AG04450 (cell line): ENCODE results near the gene FOXG1. TPM values are rescaled to one million over a fixed set of nuclear protein-coding genes. Genes with fewer than 3 reads are reported as not detected.

Experiments
- CTCF ChIA-PET: fragments of 300-600, 350-600 bp; formaldehyde crosslinking; extraction: SDS; loops from one replicate; lab custom pipeline; 2022; ENCODE audit warnings: antibody characterized with exemption, inconsistent platforms; lab: Charles Lee
- POLR2A ChIA-PET: fragments of 350-600 bp; formaldehyde crosslinking; extraction: SDS; loops from one replicate; lab custom pipeline; 2021; ENCODE audit warnings: antibody characterized with exemption, inconsistent platforms; lab: Yijun Ruan, JAX
- DNase-seq: peaks from one replicate; pipeline ENCODE4 v3.0.0-alpha.2; 2011; ENCODE audit warnings: low read depth, low spot score
- H3K27ac ChIP-seq: one replicate; pipeline ENCODE4 v1.5.1; 2012; ENCODE audit warnings: low read depth, low read length, control low read depth
- H3K27me3 ChIP-seq: one replicate; pipeline ENCODE4 v1.6.0; 2012; ENCODE audit warnings: low read length; ENCODE audit not compliant: control insufficient read depth, insufficient read depth
- H3K4me3 ChIP-seq: 2 replicates; pipeline ENCODE4 v1.5.1; 2011; ENCODE audit warnings: mild to moderate bottlenecking, low read depth, low read length, control low read depth
- H3K9me3 ChIP-seq: 2 replicates; pipeline ENCODE4 v1.5.1; 2012; ENCODE audit warnings: low read length; ENCODE audit not compliant: control insufficient read depth, insufficient read depth
- polyA plus RNA-seq: library from polyadenylated mRNA; depleted of rRNA; stranded (reverse); fragments of >200 nt; gene quantifications from 2 replicates; pipeline ENCODE4 v1.2.3, GENCODE V29; 2011
- TF ChIP-seq, protein P1 (sequence below): IDR thresholded peaks from 2 replicates; pipeline ENCODE4 v1.5.1; 2011; ENCODE audit warnings: low read depth, low read length, control low read depth, inconsistent platforms

Gene FOXG1
- polyA plus RNA-seq, 1 experiment: not detected

DNA sequence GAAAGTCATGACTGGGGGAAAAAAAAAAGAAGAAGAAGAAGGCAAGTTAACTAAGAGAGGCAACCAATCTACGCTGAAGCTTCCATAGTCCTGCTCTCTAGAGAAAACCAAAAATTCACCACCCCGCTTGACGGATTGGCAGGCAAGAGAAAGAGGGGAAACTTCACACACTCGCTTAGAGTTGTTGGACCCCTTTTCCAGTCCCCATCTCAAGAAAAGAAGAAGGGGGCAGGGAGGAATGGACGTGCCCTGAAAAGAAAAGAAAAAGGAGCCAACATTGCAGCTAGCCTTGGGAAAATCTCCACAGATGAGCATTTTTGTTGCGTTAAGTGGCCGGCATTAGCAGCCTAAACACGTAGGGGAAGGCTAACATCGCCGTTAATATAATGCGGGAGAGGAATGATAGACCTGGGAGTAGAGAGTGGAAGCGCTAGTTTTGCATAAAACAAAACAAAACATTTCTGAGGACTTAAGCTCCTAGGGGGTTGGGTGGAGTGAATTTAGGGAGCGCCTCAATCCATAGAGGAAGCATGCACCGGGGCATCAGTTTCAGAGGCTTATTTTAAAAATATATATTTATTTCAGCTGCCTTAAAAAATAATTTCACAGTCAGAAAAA lies 11.3 kb upstream of the FOXG1 start:
- Histone ChIP-seq H3K4me3 (no peak overlapping the region), H3K27me3 (peaks cover 49% of the 10 kb centered on the region), H3K9me3 (peaks cover 3% of the 10 kb centered on the region; the same call in 1 of the 2 replicates), H3K27ac (no peak overlapping the region)
- TF ChIP-seq, protein P1, sequence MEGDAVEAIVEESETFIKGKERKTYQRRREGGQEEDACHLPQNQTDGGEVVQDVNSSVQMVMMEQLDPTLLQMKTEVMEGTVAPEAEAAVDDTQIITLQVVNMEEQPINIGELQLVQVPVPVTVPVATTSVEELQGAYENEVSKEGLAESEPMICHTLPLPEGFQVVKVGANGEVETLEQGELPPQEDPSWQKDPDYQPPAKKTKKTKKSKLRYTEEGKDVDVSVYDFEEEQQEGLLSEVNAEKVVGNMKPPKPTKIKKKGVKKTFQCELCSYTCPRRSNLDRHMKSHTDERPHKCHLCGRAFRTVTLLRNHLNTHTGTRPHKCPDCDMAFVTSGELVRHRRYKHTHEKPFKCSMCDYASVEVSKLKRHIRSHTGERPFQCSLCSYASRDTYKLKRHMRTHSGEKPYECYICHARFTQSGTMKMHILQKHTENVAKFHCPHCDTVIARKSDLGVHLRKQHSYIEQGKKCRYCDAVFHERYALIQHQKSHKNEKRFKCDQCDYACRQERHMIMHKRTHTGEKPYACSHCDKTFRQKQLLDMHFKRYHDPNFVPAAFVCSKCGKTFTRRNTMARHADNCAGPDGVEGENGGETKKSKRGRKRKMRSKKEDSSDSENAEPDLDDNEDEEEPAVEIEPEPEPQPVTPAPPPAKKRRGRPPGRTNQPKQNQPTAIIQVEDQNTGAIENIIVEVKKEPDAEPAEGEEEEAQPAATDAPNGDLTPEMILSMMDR: no peak
- ChIA-PET CTCF (interaction anchor here (0.6 to 7.7 kb wide), 17 partner anchors 8 to 1459 kb away, joined by 3 to 101 read pairs (median 5); no protein-coding TSS in a partner anchor), POLR2A (interaction anchor here (0.5 kb wide), 1 partner anchor 783 kb away, joined by 3 read pairs; no protein-coding TSS in a partner anchor)
- no peak for DNase-seq

DNA sequence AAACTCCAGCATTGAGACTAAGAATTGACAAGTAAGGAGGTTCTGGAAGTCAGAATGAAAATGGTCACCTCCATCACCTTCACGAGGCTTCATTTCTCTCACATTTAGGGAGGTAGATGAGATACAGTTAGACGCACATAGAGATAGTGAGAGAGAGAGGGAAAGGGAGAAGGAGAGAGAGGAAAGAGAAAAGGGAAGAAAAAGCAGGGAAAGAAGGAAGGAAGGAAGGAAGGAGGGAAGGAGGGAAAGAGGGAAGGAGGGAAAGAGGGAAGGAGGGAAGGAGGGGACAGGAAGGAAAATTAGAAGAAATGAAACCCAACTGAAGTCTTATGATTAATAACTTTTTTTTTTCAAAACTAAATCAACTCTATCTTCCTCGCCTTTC lies 10.7 kb upstream of the FOXG1 start:
- DNase-seq: no peak
- Histone ChIP-seq H3K27ac (no peak overlapping the region), H3K27me3 (peaks cover 54% of the 10 kb centered on the region), H3K9me3 (peaks cover 3% of the 10 kb centered on the region; the same call in 1 of the 2 replicates), H3K4me3 (no peak overlapping the region)
- TF ChIP-seq, protein P1: no peak
- POLR2A ChIA-PET: interaction anchor here (0.5 kb wide), 1 partner anchor 783 kb away, joined by 3 read pairs; no protein-coding TSS in a partner anchor
- CTCF ChIA-PET: interaction anchor here (0.6 to 7.7 kb wide), 20 partner anchors 8 to 1687 kb away, joined by 3 to 101 read pairs (median 6); partner anchors contain the start of gene FOXG1

DNA sequence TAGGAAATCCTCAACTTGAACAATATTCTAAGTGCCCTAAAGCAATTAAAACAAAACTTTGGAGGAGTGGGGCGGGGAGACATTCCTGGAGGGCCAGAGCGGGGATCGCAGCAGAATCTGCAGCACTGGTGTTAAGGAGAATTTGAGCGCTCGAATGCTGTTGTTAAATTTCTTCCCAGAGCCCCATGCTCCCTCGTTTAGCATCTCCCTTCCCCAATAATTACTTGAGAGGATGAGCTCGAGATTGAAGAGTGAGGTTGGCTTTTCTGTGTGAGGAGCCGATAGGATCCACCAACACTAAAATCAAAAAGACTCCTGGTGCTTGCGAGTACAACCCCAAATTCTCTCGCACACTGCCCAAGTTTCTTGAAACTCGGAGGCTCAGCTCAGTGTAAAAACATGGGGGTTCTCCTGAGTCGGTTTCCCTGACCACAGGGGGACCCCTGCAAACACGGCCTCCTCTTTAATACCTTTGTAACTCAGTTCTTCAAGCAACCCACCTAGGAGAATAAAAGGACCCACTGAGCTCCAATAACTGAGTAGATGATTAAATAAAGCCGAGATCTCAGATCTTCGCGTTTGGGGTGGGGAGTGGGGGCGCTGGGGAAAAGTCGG lies 10.2 kb upstream of the FOXG1 start:
- CTCF ChIA-PET: interaction anchor here (0.7 to 7.7 kb wide), 30 partner anchors 8 to 1687 kb away, joined by 3 to 101 read pairs (median 5); partner anchors contain the start of gene FOXG1
- POLR2A ChIA-PET: no interaction called here
- H3K4me3 ChIP-seq: no peak overlapping the region
- H3K9me3 ChIP-seq: peaks cover 3% of the 10 kb centered on the region; the same call in 1 of the 2 replicates
- TF ChIP-seq, protein P1: no peak
- H3K27me3 ChIP-seq: peaks cover 59% of the 10 kb centered on the region
- no peak for DNase-seq
- no peak overlapping the region for H3K27ac ChIP-seq

DNA sequence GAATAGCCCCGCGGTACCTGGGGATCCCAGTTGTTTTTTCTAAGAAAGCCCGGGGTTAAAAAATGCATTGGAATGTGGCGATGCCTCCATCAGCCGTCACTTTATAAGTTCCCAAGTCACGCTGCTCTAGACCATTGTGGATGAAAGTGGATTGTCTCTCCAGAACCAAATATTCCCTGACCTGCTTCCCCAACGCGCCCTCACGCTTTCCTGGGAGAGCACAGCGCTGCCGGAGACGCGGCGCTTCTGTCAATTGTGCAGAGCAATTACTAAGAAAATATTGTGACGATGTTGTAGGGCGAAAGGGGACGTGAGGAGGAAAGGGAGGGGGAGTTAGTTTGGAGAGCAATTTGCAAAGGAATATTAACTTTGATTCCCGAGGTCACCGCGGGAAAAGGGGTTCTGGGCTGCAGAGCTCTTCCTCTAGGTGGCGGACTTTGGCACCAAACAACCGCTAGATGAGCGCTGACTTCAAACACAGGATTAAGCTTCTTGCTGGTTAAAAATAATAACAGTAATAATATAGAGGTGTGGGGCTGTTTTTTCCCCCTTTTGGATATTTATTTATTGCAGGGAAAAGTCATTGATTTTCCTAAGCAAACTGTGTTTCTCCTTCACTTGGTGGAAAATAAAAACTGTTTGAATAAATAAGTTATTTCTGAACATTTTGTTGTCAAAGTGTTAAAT lies 9.6 kb upstream of the FOXG1 start:
- Histone ChIP-seq H3K4me3 (no peak overlapping the region), H3K27ac (no peak overlapping the region), H3K9me3 (peaks cover 3% of the 10 kb centered on the region; the same call in 1 of the 2 replicates), H3K27me3 (peaks cover 65% of the 10 kb centered on the region)
- TF ChIP-seq, protein P1: peak; percentile 87
- ChIA-PET POLR2A (no interaction called here), CTCF (interaction anchor here (0.6 to 7.7 kb wide), 37 partner anchors 8 to 1686 kb away, joined by 3 to 101 read pairs (median 4); partner anchors contain the start of gene FOXG1)
- DNase-seq: no peak
